CD4-positive, alpha-beta T cell treated with Interleukin-6 for 4 hours (primary cell): ENCODE results near the gene RNF112.

ENCODE experiments used
- DNase-seq: peaks from one replicate; pipeline ENCODE4 v3.0.0-alpha.2; 2020; ENCODE audit warnings: mixed read lengths

Gene RNF112

DNA sequence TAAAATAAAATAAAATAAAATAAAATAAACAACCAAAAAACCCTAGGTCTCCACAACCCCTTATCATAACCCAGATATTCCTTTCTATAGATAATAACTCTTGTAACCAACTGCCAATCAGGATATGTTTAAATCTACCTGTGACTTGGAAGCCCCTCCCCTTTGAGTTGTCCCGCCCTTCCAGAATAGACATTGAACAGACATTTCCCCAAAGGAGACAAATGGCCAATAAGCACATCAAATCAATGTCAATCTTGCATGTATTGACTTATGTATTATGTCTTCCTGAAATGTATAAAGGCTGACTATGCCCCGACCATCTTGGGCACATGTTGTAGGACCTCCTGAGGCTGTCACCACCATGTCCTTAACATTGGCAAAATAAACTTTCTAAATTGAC is 34.2 kb upstream of the RNF112 start:
- no peak for DNase-seq

DNA sequence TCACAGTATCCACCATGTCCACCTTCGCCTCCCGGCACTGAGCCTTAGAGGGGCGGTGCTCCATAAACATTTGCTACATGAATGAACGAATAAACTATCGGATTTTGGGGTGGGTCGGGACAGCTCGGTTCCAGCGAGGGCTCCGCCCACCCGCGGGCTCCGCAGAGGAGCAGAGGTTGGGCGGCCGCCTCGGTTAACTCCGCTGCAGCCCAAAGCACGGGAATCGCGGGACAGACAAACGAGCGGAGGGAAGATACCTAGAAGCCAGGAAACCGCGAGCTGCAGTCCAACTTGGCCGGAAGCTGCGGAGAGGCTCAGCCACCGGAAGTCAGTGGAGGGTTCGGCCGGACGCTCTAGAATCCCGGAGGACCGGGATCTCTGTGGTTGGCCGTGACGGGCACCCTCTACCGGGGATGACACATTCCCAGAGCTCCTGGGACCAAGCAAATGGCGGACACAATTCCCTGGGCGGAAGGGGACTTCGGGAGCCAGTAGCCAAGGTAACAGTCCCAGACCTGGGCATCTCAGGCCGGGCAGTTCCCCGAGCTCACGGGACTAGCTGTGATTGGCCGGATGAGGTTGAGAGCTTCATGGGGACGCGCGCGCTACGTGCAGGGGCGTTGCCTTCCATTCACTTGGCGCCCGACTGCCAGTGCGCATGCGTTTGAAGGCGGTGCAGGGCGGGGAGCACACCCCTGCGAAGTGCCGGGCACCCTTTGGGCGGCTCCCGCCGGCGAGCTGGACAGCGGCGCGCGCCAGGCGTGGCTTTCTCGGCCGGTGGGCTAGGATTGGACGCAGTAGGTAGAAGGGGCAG is 33.2 kb upstream of the RNF112 start:
- DNase-seq, result peak; percentile 96

DNA sequence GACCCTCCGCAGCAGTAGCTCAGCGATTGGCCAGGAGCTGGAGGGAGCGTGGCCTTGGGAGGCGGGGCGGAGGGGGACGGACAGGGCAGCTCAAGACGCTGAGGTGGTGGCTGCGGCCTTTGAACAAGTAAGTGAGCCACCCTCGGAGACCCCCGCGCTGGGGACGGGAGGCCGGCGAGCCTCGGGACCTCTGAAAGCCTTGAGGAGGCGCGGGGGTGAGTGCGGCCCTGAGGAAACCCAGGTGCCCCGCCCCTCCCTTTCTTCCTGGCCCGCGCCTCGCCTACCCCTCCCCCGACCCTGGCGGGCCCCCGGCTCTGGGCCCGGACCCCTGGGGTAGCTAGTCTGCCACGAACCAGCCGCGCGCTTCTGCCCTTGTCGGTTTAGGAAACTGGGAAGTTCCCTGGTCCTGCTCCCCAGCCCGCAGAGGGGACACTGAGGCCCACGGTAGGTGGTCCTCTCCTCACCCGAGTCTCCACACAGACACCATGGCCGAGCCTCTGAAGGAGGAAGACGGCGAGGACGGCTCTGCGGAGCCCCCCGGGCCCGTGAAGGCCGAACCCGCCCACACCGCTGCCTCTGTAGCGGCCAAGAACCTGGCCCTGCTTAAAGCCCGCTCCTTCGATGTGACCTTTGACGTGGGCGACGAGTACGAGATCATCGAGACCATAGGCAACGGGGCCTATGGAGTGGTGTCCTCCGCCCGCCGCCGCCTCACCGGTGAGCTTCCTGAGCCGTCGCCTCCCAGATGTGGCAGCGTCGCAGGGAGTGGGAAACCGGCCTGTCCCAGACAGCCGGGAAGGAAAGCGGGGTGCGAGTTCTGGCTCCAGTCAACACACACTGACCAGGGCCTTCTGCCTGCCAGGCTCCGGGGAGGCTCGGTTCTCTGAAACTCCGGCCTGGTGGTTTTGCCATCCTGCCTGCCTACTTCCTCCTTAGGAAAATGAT is 32.3 kb upstream of the RNF112 start, which contains the start of gene MAPK7:
MAPK7 (plus strand) TSS at position 83 of the 945 bp plus-strand sequence; CDS start at position 486, 403 bp downstream.
- DNase-seq, result no peak

DNA sequence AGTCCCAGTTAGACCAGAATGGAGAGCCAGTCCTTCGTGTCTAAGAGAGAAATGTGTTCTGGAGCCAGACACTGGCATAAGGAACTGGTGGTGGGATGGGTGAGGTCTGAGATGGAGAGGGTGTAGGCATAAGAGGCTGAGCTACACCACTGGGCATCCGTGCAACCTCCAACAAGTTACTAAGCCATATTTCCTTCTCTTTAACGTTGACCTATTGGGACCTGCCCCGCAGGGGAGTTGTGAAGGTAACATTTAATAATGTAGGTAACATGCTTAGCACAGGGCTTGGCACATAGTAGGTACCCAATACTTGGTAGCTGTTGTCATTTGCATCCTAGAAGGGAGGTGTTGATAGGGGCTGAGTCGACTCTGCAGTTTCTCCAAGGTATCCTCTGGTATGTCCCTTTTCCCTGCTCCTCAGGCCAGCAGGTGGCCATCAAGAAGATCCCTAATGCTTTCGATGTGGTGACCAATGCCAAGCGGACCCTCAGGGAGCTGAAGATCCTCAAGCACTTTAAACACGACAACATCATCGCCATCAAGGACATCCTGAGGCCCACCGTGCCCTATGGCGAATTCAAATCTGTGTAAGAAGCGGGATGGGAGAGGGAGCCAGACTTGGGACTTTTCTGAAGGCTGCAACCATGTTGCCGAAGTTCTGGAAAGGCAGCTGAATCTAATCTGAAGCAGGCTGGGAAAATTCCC is 31.5 kb upstream of the RNF112 start:
- DNase-seq, result no peak

DNA sequence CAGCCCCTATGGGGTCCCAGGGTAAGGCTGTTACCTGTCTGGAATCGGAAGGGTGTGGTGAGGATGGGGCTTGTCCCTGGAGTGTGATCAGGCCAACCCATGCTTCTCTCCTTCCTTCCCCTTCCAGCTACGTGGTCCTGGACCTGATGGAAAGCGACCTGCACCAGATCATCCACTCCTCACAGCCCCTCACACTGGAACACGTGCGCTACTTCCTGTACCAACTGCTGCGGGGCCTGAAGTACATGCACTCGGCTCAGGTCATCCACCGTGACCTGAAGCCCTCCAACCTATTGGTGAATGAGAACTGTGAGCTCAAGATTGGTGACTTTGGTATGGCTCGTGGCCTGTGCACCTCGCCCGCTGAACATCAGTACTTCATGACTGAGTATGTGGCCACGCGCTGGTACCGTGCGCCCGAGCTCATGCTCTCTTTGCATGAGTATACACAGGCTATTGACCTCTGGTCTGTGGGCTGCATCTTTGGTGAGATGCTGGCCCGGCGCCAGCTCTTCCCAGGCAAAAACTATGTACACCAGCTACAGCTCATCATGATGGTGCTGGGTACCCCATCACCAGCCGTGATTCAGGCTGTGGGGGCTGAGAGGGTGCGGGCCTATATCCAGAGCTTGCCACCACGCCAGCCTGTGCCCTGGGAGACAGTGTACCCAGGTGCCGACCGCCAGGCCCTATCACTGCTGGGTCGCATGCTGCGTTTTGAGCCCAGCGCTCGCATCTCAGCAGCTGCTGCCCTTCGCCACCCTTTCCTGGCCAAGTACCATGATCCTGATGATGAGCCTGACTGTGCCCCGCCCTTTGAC is 30.3 kb upstream of the RNF112 start:
- no peak for DNase-seq

DNA sequence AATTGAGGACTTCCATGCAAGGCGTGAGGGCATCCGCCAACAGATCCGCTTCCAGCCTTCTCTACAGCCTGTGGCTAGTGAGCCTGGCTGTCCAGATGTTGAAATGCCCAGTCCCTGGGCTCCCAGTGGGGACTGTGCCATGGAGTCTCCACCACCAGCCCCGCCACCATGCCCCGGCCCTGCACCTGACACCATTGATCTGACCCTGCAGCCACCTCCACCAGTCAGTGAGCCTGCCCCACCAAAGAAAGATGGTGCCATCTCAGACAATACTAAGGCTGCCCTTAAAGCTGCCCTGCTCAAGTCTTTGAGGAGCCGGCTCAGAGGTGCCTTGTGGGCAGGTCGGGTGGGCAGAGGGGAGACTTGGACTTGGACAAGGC is 29.7 kb upstream of the RNF112 start:
- no peak for DNase-seq

DNA sequence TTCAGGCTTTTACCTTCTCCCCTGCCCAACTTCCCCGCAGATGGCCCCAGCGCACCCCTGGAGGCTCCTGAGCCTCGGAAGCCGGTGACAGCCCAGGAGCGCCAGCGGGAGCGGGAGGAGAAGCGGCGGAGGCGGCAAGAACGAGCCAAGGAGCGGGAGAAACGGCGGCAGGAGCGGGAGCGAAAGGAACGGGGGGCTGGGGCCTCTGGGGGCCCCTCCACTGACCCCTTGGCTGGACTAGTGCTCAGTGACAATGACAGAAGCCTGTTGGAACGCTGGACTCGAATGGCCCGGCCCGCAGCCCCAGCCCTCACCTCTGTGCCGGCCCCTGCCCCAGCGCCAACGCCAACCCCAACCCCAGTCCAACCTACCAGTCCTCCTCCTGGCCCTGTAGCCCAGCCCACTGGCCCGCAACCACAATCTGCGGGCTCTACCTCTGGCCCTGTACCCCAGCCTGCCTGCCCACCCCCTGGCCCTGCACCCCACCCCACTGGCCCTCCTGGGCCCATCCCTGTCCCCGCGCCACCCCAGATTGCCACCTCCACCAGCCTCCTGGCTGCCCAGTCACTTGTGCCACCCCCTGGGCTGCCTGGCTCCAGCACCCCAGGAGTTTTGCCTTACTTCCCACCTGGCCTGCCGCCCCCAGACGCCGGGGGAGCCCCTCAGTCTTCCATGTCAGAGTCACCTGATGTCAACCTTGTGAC is 29.1 kb upstream of the RNF112 start:
- DNase-seq, result no peak

DNA sequence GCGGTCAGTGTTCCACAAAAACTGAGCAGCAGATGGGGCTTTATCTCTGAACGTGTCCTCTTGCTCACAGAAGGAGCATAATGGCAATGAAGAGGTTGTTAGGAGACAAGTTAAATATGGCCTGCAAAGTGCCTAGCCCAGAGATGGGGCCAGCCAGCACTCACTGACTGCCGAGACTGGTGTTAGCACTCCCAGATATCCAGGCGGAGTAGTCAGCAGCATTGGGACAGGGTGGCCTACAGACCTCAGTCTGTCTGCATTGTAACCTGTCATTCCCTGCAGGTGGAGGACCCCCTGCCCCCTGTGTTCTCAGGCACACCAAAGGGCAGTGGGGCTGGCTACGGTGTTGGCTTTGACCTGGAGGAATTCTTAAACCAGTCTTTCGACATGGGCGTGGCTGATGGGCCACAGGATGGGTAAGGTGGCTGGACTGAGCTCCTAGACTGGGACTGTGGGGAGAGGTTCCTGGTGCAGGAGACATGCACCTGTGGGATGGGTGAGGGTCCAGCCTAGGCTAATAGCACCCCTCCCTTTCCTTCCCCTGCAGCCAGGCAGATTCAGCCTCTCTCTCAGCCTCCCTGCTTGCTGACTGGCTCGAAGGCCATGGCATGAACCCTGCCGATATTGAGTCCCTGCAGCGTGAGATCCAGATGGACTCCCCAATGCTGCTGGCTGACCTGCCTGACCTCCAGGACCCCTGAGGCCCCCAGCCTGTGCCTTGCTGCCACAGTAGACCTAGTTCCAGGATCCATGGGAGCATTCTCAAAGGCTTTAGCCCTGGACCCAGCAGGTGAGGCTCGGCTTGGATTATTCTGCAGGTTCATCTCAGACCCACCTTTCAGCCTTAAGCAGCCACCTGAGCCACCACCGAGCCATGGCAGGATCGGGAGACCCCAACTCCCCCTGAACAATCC is 28.2 kb upstream of the RNF112 start:
- DNase-seq, result no peak

DNA sequence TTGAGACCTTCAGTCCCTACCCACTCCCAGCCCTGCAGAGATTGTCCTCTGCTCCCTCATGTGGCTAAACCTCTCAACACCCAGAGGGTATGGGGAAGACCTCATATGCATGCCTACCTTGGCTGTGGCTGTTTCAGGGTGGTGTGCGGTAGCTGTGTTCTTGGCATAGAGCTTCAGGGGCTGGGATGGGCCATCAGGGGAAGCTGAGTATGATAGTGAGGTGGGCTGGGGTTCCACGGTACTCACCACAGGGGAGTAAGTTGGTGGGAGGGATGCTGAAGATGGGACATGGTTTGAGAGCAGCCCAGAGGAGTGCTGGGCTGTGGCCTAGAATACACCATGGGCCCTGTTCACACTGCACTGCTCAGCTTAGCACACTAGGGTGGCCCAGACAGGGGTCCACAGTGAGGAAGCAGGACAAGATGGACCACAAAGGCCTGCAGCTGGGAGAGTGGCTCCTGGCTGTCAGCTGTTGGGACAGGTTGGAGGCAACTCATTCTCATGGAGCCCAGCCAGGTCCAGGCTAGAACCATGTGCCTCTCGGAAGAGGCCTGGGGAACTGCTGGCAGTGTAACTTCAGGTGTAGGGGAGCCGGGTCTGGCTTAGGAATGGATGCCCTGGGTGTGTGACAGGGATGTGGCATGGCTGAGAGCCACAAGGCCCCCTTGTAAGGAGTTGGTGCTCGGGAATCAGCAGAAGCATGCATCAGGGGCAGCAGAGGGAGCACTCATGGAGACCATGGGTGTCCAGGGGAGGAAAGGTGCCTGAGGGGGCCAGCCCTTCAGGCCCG is 27.2 kb upstream of the RNF112 start:
- DNase-seq, result no peak

DNA sequence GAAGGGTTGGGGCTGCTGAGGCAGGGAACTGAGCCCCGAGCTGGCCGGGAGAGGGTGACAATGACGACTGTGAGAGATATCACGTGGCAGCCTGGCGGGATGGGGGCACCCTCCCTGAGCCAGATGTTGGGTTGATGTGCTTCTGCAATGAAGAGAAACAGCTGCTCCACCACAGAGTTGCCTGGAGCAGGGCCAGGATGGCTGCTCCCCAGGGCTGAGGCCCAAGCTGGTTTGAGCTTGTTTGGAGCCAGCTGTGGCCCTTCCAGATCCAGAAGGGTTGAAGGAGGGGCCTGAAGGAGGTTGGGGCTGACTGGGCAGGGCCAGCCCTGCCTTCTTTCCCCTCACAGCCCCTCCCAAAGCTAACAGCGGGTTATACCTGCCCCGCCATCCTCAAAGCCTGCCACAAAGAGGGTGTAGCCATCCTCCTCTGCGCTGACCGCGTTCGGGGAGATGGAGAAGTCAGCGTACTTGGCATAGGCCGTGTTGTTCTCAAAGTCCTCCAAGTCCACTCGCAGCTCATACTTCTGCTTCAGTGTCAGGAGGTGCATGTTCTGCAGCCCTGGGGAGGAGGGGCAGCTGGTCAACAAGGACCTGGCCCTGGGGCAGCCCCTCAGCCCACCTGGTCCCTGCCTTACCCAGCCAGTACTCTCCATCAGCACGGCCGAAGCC is 26.2 kb upstream of the RNF112 start:
- no peak for DNase-seq

DNA sequence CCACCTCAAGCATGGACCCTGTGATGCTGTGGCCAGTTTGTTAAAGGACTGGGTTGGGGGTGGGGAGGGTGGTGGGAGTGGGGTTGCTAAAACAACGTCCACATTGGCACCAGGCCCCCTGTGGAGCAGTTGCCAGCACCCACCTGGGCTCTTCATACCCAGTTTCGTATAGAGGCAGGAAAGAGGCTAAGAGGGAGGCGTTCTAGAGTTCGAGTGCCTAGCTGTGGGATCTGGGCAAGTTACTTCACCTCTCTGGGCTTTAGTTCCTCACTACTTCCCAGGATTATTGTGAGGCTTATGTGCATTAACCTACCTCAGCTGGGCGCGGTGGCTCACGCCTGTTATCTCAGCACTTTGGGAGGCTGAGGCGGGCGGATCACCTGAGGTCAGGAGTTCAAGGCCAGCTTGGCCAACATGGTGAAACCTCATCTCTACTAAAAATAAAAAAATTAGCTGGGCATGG is 25.5 kb upstream of the RNF112 start:
- DNase-seq, result no peak

DNA sequence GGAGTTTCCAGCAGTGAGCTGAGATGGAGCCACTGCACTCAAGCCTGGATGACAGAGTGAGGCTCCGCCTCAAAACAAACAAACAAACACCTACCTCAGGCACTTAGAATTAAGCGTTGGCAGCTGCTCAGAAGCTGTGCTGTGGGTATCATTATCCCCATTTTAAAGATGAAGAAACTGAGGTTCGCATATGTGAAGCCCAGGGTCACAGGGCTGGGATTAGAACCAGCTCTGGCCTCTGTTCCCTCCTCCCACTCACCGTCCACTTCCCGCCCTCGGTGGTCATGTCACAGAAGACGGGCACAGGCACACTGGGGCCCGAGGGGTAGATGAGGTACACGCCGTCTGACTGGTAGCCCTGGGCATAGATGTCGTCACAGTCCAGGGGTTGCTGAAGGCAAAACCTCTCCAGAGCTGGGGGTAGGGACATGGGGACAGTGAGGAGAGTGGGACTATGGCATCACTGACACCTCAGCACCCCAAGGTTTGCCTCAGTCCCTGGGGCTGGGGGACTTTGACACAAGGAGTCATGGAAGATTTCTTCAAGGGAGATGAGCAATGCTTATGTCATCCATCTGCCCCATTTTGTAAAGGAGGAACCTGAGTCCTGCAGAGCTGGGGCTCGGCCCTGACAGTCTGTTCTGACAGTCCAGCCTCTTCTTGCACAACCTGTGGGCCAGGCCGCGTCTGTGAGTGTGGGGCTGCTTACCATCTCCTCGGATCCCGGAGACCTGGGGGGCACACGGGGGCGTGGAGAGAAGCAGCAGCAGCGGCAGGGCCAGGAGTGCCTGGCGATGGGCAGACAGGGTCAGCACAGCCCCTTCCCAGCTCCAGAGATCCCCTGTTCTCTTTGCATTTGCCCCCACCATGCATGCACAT is 24.7 kb upstream of the RNF112 start:
- no peak for DNase-seq

DNA sequence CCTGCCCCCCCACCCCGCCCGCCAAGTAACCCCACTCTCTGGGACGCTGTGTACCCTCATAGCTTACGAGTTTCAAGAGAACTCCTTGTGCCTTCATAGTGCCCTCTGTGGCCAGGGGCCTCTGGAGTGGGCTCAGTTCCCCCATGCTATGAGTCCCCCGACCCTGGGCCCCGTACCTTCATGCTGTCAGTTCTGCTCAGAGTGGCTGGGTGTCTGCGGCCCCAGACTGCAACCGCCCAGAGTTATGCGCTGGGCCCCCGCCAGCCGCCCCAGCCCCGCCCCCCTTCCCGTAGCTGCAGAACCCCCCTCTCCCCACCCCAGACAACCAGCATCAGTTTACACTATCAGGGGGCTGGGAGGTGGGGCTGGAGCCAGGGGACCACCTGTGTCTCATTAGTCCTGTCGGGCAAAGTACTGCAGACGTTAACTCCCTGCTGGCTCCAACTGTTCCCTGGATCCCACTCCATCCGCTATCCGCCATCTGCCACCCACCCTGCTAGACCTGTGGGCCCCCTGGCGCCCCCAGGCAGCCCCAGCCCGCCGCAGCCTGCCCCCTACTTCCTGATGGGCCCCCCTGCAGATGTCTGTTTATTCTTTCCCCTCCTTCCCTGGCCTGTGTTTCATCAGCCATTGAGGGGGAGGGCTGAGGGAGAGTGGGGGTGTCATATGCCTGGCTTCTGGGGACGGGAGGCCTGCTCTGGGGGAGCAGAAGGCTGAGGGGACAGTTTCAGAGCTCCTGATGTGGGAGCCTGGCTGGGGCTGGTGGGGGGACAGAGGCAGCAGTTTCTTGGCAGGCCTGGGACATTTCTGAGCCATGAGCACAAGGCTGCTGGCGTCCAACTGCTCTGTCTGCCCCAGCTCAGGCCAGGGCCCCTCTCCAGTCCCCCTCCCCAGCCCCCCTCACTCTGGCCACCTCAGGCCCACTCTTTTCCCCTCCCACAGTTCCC is 23.8 kb upstream of the RNF112 start, which contains the start of gene MFAP4:
MFAP4 (minus strand) TSS at position 217 of the 947 bp plus-strand sequence; CDS start at position 182, 35 bp downstream.
- DNase-seq, result no peak

DNA sequence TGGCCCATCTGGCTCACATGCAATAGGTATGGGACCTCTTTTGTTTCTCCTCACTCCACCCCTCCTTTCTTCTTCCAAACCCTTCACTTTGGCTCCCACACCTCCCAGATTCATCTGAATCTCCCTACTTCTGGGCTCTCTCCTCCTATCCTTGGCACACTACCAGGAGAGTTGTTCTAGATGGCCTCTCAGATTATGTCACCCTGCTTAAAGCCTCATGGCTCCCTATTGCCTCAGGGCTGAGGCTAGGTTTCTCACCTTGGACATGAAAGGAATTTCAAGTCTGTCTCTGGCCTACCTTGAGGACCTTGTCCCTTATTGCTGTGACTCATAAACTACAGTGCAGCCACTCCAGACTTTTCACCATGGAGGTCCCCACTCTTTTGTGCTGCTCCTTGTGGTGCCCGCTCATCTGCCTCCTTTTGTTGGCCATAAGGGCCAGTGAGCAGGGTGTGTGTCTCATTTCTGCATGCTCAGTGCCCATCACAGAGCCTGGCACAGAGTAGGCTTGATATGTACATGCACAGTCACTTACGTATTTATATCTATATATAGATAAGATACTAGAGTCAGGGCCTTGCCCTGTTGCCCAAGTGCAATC is 23.0 kb upstream of the RNF112 start:
- no peak for DNase-seq

DNA sequence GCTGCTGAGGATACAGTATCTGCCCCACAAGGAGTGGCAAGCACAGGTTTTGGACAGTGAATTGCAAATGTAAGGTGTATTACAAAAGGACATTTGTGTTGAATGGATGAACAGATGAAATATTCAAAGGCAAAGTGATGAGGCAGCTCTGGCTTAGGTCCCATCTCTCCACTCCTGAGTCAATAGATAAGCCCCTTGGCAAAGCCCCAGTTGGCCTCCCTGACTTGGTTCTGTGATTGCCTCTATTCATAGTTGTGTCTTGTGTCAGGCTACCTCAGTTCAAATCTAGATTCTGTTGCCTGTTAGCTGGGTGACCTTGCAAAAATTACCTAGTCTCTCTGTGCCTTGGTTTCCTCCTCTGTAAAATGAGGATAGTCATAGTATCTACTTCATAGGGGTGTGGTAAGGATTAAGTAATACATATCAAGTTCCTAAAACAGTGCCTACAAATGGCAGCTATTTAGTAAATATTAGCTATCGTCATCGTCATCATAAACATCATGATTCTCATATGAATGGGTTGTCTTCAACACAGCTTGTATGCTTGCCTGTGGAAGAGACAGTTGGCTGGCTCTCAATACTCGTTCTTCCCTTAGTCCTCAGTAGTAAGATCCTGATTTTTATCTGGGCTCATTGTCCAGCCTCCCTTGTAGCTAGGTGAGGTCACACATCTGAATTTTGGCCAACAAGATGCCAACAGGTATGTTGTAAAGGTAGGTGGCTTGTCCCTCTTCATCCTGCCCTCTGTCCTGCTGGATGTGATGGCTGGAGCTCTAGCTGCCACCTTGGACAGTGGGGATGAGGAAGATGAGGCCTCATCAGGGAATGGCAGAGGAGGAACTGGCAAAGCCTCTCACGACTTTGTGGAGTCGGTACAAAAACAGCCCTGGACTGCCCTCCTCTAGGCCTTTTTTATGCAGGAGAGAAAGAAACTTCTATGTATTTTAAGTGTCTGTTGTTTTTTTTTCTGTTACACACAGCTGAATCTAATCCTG is 21.9 kb upstream of the RNF112 start:
- no peak for DNase-seq
